Measurements from ENCODE around the gene DHX16.

- TF ChIP-seq EZH2phosphoT487 (IDR thresholded peaks at IDR 0.05; ENCODE audit: insufficient read depth, low read depth), result no peak
- TF ChIP-seq EZH2 (IDR thresholded peaks at IDR 0.05; ENCODE audit: insufficient read depth, poor library complexity, severe bottlenecking), result no peak
These were observed 30.2 kb upstream of the DHX16 start for GRCh38 chr6:30703011-30703410.
